ENCODE measurements around the gene NCK2.

DNA sequence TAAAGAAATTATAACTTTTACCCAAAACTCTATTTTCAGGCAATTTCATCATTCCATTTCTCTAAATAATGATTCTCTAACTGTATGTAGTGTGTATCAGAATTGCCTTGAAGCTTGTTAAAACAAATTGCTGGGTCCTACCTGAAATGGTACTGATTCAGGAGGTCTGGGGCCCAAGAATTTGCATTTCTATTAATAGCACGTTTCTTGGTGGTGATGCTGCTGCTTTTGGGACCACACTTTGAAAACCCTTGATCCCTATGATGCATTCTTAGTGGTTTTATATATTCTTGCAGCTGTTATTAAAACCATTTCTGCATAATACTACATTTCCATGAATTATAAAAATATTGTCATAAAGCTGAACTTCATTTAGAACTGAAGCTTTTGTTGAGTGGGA lies 140.7 kb downstream of the NCK2 start:
- TF ChIP-seq, protein P1, sequence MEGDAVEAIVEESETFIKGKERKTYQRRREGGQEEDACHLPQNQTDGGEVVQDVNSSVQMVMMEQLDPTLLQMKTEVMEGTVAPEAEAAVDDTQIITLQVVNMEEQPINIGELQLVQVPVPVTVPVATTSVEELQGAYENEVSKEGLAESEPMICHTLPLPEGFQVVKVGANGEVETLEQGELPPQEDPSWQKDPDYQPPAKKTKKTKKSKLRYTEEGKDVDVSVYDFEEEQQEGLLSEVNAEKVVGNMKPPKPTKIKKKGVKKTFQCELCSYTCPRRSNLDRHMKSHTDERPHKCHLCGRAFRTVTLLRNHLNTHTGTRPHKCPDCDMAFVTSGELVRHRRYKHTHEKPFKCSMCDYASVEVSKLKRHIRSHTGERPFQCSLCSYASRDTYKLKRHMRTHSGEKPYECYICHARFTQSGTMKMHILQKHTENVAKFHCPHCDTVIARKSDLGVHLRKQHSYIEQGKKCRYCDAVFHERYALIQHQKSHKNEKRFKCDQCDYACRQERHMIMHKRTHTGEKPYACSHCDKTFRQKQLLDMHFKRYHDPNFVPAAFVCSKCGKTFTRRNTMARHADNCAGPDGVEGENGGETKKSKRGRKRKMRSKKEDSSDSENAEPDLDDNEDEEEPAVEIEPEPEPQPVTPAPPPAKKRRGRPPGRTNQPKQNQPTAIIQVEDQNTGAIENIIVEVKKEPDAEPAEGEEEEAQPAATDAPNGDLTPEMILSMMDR (IDR thresholded peaks at IDR 0.05): no peak
- TF ChIP-seq BHLHE40 (IDR thresholded peaks at IDR 0.05; ENCODE audit: low read depth, low read length) (no peak), POLR2A (IDR thresholded peaks at IDR 0.05; ENCODE audit: low read length) (no peak), RARB (CRISPR knock-in tag; IDR thresholded peaks at IDR 0.05) (no peak), RFX5 (IDR thresholded peaks at IDR 0.05) (no peak)

All from A549 (cell line).